Stimulated activated CD8-positive, alpha-beta memory T cell treated with anti-CD3 and anti-CD28 coated beads, Interleukin-7, amount 100 ng/mL, for 1 hour (primary cell): ENCODE results near the gene ATAD5.
"Not testable (repeated sequence)": the region's sequence is repeated elsewhere in the genome, so short reads cannot be mapped to it uniquely, and the experiment has no call there.

Experiments
- DNase-seq, 2 donors: peaks; one replicate each; pipeline ENCODE4 v3.0.0-alpha.2; 2020; ENCODE audit warnings: low read depth in 2 of 2

The ATAD5 gene

GRCh38 chr17:30910151-30910550, 78.4 kb downstream of the ATAD5 start:
- not testable (repeated sequence) for DNase-seq

- no peak for DNase-seq
These were observed 82.2 kb downstream of the ATAD5 start for GRCh38 chr17:30913955-30914354.

GRCh38 chr17:30915833-30916611, 84.3 kb downstream of the ATAD5 start:
- no peak for DNase-seq

GRCh38 chr17:30917050-30917449, 85.3 kb downstream of the ATAD5 start:
- DNase-seq: no peak

- DNase-seq: no peak
These were observed 88.5 kb downstream of the ATAD5 start for GRCh38 chr17:30920282-30920681.

- DNase-seq: no peak
These were observed 89.1 kb downstream of the ATAD5 start for GRCh38 chr17:30920683-30921543.

- no peak for DNase-seq
These were observed 89.9 kb downstream of the ATAD5 start, which contains the start of gene ADAP2 for GRCh38 chr17:30921544-30922196. ADAP2 (plus strand) TSS chr17:30921945; CDS start chr17:30922015, 70 bp downstream.

- no peak for DNase-seq
These were observed 90.7 kb downstream of the ATAD5 start for GRCh38 chr17:30922235-30923030.

- no peak for DNase-seq
These were observed 92.6 kb downstream of the ATAD5 start for GRCh38 chr17:30924341-30924740.

GRCh38 chr17:30926516-30926915, 94.8 kb downstream of the ATAD5 start:
- DNase-seq: no peak

- no peak for DNase-seq
These were observed 96.0 kb downstream of the ATAD5 start for GRCh38 chr17:30927756-30928155.

GRCh38 chr17:30928584-30928983, 96.8 kb downstream of the ATAD5 start:
- DNase-seq: no peak

GRCh38 chr17:30929081-30929633, 97.4 kb downstream of the ATAD5 start:
- no peak for DNase-seq

- not testable (repeated sequence) for DNase-seq
These were observed 98.1 kb downstream of the ATAD5 start for GRCh38 chr17:30929861-30930260.

- no peak for DNase-seq
These were observed 98.7 kb downstream of the ATAD5 start for GRCh38 chr17:30930495-30930894.

GRCh38 chr17:30931582-30931981, 99.8 kb downstream of the ATAD5 start:
- DNase-seq: not testable (repeated sequence)

- DNase-seq: no peak
These were observed 102.2 kb downstream of the ATAD5 start for GRCh38 chr17:30933966-30934365.

GRCh38 chr17:30939051-30939689, 107.4 kb downstream of the ATAD5 start:
- DNase-seq: no peak

- DNase-seq: no peak
These were observed 110.7 kb downstream of the ATAD5 start for GRCh38 chr17:30942308-30943079.
